Kidney epithelial cell (primary cell): ENCODE data around the gene ELL2. TPM values are rescaled to one million over a fixed set of nuclear protein-coding genes. Genes with fewer than 3 reads are reported as not detected.

ENCODE experiments used
- DNase-seq: peaks from one replicate; pipeline ENCODE4 v3.0.0-alpha.2; 2010; ENCODE audit warnings: low read depth
- H3K27me3 ChIP-seq: 2 replicates; pipeline ENCODE4 v1.6.0; 2011; ENCODE audit warnings: low read length; ENCODE audit not compliant: control insufficient read depth, insufficient read depth
- H3K36me3 ChIP-seq: 2 replicates; pipeline ENCODE4 v1.5.1; 2011; ENCODE audit warnings: low read length; ENCODE audit not compliant: control insufficient read depth, insufficient read depth
- H3K4me3 ChIP-seq: 2 replicates; pipeline ENCODE4 v1.5.1; 2011; ENCODE audit warnings: low read depth, mild to moderate bottlenecking, control low read depth, low read length
- total RNA-seq: library from RNA; depleted of rRNA; stranded (reverse); fragments of >200 nt; gene quantifications from 2 replicates; pipeline ENCODE4 v1.2.3, GENCODE V29; 2015
- TF ChIP-seq, protein P1 (sequence below): IDR thresholded peaks from 2 replicates; pipeline ENCODE4 v1.5.1; 2011; ENCODE audit warnings: mild to moderate bottlenecking, moderate library complexity, low read length, control low read depth, inconsistent platforms; ENCODE audit not compliant: insufficient read depth, poor library complexity, severe bottlenecking

ELL2 gene
- total RNA-seq, 1 donor from 2014 or later, result 14.1 TPM

GRCh38 chr5:95936812-95937397 lies 24.7 kb downstream of the ELL2 start:
- no peak overlapping the region for H3K4me3 ChIP-seq
- no peaks in the 10 kb centered on the region for H3K27me3 ChIP-seq
- TF ChIP-seq, protein P1, sequence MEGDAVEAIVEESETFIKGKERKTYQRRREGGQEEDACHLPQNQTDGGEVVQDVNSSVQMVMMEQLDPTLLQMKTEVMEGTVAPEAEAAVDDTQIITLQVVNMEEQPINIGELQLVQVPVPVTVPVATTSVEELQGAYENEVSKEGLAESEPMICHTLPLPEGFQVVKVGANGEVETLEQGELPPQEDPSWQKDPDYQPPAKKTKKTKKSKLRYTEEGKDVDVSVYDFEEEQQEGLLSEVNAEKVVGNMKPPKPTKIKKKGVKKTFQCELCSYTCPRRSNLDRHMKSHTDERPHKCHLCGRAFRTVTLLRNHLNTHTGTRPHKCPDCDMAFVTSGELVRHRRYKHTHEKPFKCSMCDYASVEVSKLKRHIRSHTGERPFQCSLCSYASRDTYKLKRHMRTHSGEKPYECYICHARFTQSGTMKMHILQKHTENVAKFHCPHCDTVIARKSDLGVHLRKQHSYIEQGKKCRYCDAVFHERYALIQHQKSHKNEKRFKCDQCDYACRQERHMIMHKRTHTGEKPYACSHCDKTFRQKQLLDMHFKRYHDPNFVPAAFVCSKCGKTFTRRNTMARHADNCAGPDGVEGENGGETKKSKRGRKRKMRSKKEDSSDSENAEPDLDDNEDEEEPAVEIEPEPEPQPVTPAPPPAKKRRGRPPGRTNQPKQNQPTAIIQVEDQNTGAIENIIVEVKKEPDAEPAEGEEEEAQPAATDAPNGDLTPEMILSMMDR, result no peak
- DNase-seq, result no peak
- H3K36me3 ChIP-seq, result no peaks in the 10 kb centered on the region

DNA sequence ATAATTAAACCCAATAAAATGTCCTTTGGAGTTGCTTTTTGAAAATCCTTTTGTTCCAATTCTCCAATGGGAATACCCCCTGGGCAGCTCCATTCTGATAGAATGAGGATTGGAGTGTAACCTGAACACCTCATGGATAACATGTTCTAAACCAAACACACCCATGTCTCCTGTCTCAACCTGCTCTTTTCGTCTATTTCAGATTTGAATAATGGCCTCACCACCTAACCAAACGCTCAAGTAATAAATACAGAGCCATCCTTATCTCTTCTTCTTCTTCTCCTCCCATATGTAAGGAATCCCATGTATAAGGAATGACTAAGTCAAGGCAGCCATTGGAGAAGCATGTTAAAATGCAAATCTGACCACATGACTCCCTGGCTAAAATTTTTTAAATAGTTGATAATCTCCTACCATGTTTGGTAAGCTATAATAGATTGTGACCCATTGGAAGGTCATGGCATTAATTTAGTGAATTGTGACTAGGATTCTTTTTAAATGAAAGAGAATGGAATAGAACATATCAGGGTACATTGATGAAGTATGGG lies 26.0 kb downstream of the ELL2 start:
- no peaks in the 10 kb centered on the region for H3K27me3 ChIP-seq
- H3K4me3 ChIP-seq, result no peak overlapping the region
- no peak for DNase-seq
- TF ChIP-seq, protein P1, result no peak
- no peaks in the 10 kb centered on the region for H3K36me3 ChIP-seq

DNA sequence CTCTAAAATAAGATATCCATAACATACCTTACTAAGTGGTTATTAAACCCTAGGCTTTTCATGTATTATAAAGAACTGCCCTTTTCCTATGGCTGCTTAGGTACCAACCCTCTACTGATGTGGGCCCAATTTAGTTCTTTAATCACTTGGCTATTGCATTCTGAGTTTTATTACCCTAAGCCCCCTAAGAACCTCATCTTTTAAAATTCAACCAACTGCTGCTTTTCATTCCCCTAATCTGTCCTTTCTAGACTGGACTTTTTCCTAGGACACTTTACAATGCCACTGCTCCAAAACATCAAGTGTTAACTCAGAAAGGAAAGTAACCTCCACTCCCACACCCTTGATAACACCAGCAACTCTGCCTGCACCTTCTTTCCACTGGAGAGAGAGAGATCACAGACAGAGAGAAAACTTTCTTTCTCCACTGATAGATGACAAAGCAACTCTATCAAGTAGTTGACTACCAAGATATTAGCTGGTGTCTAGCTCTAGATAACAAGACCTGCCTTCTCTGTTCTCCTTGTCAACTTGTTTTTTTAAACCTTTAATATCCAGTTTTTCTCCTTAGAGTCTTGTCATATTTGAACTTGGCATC lies 27.3 kb downstream of the ELL2 start:
- TF ChIP-seq, protein P1, result no peak
- no peaks in the 10 kb centered on the region for H3K36me3 ChIP-seq
- H3K4me3 ChIP-seq, result no peak overlapping the region
- DNase-seq, result no peak
- no peaks in the 10 kb centered on the region for H3K27me3 ChIP-seq

DNA sequence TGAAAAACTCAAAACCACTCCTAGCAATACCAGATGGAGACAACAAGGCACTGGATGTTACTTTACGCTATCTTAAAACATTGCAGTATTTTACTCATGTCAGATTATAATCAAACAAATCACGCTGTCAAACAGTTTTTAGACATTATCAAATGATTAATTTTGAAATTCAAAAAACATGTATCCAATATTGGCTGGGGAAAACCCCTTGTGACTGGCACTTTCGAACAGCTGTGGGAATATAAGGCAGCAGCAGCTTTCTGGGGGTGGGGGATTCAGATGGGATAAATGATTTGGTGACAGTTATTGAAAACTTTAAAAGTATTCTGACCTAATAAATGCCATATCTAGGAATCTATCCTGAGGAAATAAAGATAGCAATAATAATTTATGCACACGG lies 28.7 kb downstream of the ELL2 start:
- Histone ChIP-seq H3K27me3 (no peaks in the 10 kb centered on the region), H3K4me3 (no peak overlapping the region), H3K36me3 (no peaks in the 10 kb centered on the region)
- no peak for DNase-seq
- TF ChIP-seq, protein P1, result no peak

DNA sequence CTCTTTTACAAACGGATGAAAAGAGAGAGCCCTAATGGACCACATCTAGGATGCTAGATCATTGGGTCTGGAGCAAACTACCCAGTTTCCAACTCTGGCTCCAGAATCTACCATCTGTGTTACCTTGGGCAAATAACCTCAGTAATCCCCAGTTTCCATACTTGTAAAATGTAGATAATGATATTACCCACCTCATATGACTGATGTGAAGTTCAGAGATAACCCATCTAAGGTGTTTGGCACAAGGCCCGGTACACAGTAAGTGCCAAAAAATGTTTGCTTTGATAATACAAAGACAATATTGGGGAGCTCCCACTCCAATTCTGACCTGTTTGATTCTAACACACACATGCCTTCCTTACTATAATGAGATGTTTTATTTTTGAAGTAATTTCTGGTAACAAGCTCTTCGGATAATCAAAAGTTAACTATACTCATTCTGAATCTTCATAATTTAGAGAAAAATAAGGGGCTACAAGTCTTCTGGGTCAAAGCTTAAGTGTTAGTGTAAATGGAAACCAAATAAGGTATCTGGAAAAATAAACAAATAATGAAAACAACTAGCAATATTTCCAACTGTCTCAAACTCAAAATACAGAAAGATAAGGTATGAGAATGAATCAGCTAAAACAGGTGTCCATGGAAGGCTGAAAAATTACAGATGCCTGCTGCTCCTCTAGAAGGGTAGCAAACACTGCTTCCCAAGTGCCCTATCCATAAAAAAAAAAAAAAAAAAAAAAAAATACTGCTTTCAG lies 30.4 kb downstream of the ELL2 start:
- DNase-seq, result no peak
- TF ChIP-seq, protein P1, result no peak
- Histone ChIP-seq H3K27me3 (no peaks in the 10 kb centered on the region), H3K4me3 (no peak overlapping the region), H3K36me3 (no peaks in the 10 kb centered on the region)
